HUES6 (cell line): ENCODE results near the gene DENND2A.

Experiments
- H3K27ac ChIP-seq: 2 replicates; pipeline ENCODE4 v1.7.0; 2013; ENCODE audit warnings: low read depth, mild to moderate bottlenecking, low read length, inconsistent platforms
- H3K27me3 ChIP-seq: 2 replicates; pipeline ENCODE4 v1.6.1; 2013; ENCODE audit warnings: low read length; ENCODE audit not compliant: control insufficient read depth, insufficient read depth
- H3K36me3 ChIP-seq: 2 replicates; pipeline ENCODE4 v1.6.1; 2013; ENCODE audit warnings: low read length; ENCODE audit not compliant: control insufficient read depth, insufficient read depth
- H3K4me1 ChIP-seq: 2 replicates; pipeline ENCODE4 v1.6.1; 2013; ENCODE audit warnings: low read length; ENCODE audit not compliant: control insufficient read depth, insufficient read depth
- H3K4me3 ChIP-seq: 2 replicates; pipeline ENCODE4 v1.5.1; 2013; ENCODE audit warnings: low read depth, low read length
- H3K9ac ChIP-seq: one replicate; pipeline ENCODE4 v1.6.1; 2013; ENCODE audit warnings: mild to moderate bottlenecking, low read length
- H3K9me3 ChIP-seq: 2 replicates; pipeline ENCODE4 v1.6.1; 2013; ENCODE audit warnings: low read depth, low read length; ENCODE audit not compliant: control insufficient read depth, insufficient read depth

DENND2A gene

DNA sequence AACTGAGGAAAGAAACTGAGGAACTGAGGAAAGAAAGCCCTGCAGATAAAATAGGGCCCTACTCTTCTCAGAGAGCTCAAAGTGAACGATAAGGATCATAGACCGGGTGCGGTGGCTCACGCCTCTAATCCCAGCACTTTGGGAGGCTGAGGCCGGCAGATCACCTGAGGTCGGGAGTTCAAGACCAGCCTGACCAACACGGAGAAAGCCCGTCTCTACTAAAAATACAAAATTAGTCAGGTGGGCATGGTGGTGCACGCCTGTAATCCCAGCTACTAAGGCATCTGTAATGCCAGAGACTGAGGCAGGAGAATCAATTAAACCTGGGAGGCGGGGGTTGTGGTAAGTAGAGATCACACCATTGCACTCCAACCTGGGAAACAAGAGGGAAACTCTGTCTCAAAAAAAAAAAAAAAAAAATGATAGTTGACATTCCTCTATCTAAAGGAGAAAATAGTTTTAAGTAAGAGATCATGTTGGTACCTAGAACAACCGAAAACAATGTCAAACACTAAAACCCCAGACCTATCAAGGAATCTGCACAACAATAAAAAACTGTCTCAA is 163.8 kb downstream of the DENND2A start:
- H3K4me1 ChIP-seq, result peaks cover 10% of the 10 kb centered on the region; the same call in 1 of the 2 replicates
- peak overlapping the region; percentile 34 for H3K9ac ChIP-seq
- H3K36me3 ChIP-seq, result peaks cover 5% of the 10 kb centered on the region
- no peaks in the 10 kb centered on the region for H3K9me3 ChIP-seq
- H3K4me3 ChIP-seq, result peak overlapping the region; percentile 97
- no peaks in the 10 kb centered on the region for H3K27me3 ChIP-seq
- no peak overlapping the region; the same call in 1 of the 2 replicates for H3K27ac ChIP-seq

DNA sequence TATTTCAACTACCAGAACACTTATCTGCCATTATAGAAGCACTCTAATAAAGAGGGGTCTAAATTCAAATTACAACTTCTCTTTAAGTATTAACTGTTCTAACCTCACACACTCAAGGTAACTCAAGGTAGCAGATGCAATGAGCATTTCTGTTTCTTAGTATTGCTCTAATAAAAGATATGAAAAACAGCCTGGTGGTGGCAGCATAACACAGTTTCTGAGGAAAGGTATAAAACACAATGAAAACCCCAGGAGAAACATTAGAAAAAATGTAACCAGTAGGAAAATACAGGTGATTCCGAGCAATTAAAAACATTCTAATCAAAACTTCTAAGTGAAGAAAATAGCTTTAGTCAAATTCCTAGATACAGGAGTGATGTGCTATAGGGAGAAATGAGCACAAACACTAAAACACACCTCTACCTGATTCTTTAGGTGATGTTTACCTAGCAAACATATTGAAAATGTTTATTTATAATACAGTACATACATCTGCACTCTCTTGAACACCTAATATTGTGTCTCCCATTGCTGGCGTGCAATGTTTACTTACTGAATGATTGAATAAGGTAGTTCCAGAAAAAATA is 164.8 kb downstream of the DENND2A start:
- peak overlapping the region; percentile 97 for H3K4me3 ChIP-seq
- peaks cover 15% of the 10 kb centered on the region for H3K36me3 ChIP-seq
- no peaks in the 10 kb centered on the region for H3K9me3 ChIP-seq
- H3K27me3 ChIP-seq, result no peaks in the 10 kb centered on the region
- H3K4me1 ChIP-seq, result peaks cover 5% of the 10 kb centered on the region; the same call in 1 of the 2 replicates
- no peak overlapping the region for H3K27ac ChIP-seq
- H3K9ac ChIP-seq, result no peak overlapping the region
